T47D (cell line): ENCODE data around the gene LCK.

Experiments
- DNase-seq, 2 experiments: peaks; one replicate each; pipeline versions ENCODE4 v3.0.0 to v3.0.0-alpha.2; 2011 to 2012; ENCODE audit warnings: low read depth in 1 of 2, low spot score in 1 of 2
- JUND ChIP-seq: IDR thresholded peaks from 2 replicates; pipeline ENCODE4 v1.6.1; 2012; ENCODE audit warnings: low read depth
- in situ Hi-C: cut with HindIII; loops from 2 replicates; pipeline ENCODE4 v1.10.0; 2016; ENCODE audit warnings: low sequenced_read_pairs, low pct_unique_long_range_greater_than_20kb

LCK gene

DNA sequence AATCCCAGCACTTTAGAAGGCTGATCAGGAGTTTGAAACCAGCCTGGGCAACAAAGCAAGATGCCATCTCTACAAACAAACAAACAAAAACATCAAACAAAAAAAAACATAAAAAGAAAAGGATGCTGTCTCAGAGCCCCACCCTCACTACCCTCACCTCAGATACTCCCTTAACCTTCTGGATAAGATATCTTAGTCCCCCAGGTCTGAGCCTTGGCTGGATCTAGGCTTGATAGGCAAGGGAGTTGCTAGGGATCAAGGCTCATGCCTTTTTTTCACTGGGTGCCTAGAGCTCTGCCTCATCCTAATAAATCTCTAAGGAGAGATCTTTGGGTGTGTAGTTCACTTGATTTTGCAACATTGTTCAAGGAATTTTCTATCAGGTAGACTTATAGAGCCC lies 48.3 kb downstream of the LCK start:
- in situ Hi-C loops = no loop called here
- no peak for DNase-seq
- TF ChIP-seq JUND = no peak

GRCh38 chr1:32303358-32303757 lies 52.3 kb downstream of the LCK start:
- TF ChIP-seq JUND = no peak
- in situ Hi-C loops = no loop called here
- no peak for DNase-seq

DNA sequence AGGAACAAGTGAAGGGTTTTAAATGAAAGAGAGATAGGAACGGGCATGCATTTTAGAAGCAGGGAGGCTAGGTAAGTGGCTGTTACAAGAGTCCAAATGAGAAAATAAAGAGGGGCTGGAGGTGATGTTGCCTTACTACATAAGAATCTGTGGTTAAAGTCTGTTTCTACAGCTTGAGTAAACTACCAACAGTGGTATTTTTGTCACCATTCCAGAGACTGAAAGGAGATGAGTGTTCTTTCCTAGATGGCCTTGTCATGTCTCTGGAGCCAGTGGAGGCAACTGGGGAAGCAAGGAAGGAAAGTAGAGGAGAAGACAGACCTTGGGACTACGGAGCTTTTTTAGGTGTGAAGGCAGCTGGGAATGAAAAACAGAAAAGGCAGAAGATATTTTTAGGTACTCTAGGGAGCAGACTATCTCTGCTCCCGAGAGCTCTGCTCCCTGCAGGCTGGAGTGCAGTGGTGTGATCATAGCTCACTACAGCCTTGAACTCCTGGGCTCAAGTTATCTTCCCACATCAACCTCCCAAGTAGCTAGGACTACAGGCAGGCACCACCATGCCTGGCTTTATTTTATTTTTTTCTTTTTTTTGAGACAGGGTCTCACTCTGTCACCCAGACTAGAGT lies 53.0 kb downstream of the LCK start:
- TF ChIP-seq JUND = no peak
- no peak for DNase-seq
- in situ Hi-C loops = no loop called here

- no peak for TF ChIP-seq JUND
- in situ Hi-C loops = no loop called here
- DNase-seq = no peak
Measured at GRCh38 chr1:32305310-32305709, 54.2 kb downstream of the LCK start.

DNA sequence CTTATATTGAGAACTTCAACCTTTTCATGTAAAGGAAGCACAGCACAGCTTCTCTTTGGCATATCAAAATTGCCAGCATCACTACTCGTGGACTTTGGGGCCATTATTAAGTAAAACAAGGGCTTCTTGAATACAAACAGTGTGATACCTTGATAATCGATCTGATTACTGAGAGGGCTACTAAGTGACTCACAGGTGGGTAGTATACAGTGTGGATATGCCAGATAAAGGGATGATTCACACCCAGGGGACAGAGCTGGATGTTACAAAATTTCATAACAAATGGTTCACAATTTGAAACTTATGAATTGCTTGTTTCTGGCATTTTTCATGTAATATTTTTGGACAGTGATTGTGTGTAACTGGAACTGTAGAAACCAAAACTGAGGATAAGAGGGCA lies 56.3 kb downstream of the LCK start:
- in situ Hi-C loops = no loop called here
- TF ChIP-seq JUND = no peak
- DNase-seq = no peak

GRCh38 chr1:32309960-32310359 lies 58.9 kb downstream of the LCK start:
- no peak for TF ChIP-seq JUND
- no peak for DNase-seq
- in situ Hi-C loops = no loop called here

DNA sequence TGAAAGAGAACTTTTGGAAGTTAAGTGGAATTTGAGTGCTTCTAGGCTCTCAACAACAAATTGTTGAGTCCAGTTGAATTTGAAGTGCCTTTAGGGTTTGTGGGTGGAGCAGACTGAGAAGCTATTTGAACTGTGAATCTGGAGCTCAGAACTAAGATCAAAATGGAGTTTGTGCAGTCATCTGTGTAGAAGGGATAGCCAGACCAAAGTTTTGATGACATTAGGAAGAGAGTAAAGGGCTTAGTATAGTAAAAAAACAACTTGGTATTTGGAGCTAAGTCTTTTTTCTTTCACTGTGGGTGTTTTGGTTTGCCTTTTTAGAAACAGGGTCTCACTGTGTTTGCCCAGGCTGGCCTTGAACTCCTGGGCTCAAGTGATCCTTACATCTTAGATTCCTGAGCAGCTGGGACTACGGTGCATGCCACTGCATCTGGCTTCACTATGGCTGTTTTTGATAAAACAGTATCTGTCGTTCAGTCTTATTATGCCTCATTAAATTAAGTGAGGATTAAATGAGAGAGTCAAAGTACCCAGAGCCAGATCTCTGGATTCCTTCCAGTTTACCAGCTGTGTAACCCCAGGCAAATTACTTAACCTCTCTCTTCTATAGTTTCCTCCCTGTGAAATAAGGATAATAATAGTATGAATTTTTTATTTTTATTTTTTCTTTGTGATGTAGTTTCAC lies 60.8 kb downstream of the LCK start:
- in situ Hi-C loops = no loop called here
- DNase-seq = no peak
- TF ChIP-seq JUND = no peak

DNA sequence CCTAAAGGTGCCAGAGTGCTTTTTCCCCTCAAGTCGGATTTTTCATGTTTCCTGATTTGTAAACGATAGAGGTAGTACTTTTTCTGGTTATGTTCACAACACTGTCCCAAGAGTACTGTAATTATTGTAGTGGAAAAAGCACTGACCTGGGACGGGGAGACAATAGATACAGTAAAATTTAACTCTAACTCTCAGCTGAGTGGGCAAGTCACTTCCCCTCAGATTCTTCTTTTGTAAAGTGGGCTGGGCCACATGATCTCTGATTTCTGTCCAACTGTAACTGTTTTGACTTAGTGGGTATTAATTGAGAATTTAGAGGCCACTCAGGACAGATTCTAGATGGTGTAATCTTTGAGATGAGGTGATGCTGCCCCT lies 65.8 kb downstream of the LCK start:
- no peak for DNase-seq
- in situ Hi-C loops = no loop called here
- no peak for TF ChIP-seq JUND

- no peak for TF ChIP-seq JUND
- DNase-seq = no peak
- in situ Hi-C loops = no loop called here
Measured at GRCh38 chr1:32318127-32318869, 67.2 kb downstream of the LCK start.

DNA sequence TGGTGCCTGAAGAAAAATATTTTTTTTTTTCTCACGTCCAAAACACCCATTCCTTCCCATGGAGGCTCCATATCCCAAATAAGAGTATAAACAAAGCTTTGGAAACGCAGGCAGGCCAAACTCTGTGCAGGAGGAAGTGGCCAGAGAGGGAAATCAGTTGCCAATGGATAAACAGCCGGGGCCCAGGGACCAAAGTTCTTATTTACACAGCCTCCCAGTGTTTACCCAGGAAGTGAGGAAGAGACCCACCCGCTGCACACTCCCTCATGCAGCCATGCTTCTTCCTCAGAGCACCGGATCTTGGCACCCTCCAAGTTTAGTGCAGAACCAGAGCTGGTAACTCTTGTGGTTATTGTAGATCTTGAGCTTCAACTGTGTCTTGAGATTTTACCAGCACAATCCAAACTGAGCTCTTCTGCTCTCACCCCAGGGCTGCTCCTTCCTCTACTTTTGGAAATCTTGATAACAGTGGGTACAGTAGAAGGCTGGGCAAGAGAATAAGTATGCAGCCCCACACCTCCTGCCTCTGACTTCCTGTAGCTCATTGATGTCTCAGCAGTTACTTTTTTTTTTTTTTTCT lies 70.7 kb downstream of the LCK start:
- no peak for DNase-seq
- no peak for TF ChIP-seq JUND
- in situ Hi-C loops = no loop called here

DNA sequence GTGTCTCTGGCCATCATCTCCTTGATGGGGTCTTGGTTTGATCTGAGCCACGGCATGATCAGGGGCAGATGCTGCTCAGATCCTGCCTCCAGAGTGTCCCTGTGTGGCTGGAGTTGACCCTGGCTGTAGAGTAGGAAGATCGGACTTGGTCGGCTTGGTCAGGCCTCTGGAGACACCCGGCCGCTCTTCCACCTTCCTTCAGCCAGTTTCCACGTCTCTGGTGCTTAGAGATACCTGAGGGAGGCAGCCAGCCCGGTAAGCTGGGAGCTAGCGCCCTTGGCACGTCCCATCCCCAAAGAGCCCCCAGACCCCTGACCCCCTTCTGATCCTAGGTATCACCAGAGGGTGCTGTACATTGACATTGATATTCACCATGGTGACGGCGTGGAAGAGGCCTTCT lies 76.1 kb downstream of the LCK start:
- TF ChIP-seq JUND = no peak
- in situ Hi-C loops = no loop called here
- DNase-seq = no peak

- DNase-seq = no peak
- no peak for TF ChIP-seq JUND
- in situ Hi-C loops = no loop called here
Measured at GRCh38 chr1:32329931-32330466, 78.9 kb downstream of the LCK start.
